Natural killer cell treated with Interleukin-12 subunit alpha and Interleukin-12 subunit beta and Interleukin-15 and Interleukin-18, amount 100 ng/mL, for 72 hours (primary cell): ENCODE data around the gene LDHB. TPM values are rescaled to one million over a fixed set of nuclear protein-coding genes. Genes with fewer than 3 reads are reported as not detected.

Source experiments
- total RNA-seq, 2 donors: library from RNA; stranded (reverse); gene quantifications; one replicate each; pipeline ENCODE4 v1.2.3, GENCODE V29; 2022

LDHB gene
- total RNA-seq, 2 donors from 2014 or later: 590 to 705 TPM

Other genes starting within 250 kb of the LDHB start
- gene PYROXD1, start 220.2 kb downstream of the LDHB start, total RNA-seq: 10 to 100 TPM; 32.2 to 43.2 TPM
- gene RECQL, start 156.2 kb downstream of the LDHB start, total RNA-seq: 10 to 100 TPM; 67.3 to 83.3 TPM
- gene GOLT1B, start 156.1 kb downstream of the LDHB start, total RNA-seq: 10 to 100 TPM; 50.6 to 55.9 TPM
- gene SPX, start 131.5 kb downstream of the LDHB start, total RNA-seq: under 1 TPM in 1 of 2 donors, not detected in 1; 0.61 TPM
- not detected for gene GYS2, start 53.0 kb downstream of the LDHB start, total RNA-seq
- gene KCNJ8, start 116.9 kb upstream of the LDHB start, total RNA-seq: not detected